K562 (cell line): ENCODE measurements around the gene XPNPEP3. TPM values are rescaled to one million over a fixed set of nuclear protein-coding genes. Genes with fewer than 3 reads are reported as not detected.
A peak's percentile ranks its signal among the peaks of the same experiment; 100 is the strongest.

ENCODE experiments used
- CBFA2T2 ChIP-seq: fragments of 450-650 bp; conservative IDR thresholded peaks from 2 replicates; pipeline ENCODE4 v1.6.1; 2017; ENCODE audit warnings: mild to moderate bottlenecking
- CBFA2T3 ChIP-seq: fragments of 450-650 bp; IDR thresholded peaks from 2 replicates; pipeline ENCODE4 v1.6.1; 2017
- ETV1 ChIP-seq: fragments of 450-650 bp; conservative IDR thresholded peaks from 2 replicates; pipeline ENCODE4 v1.6.1; 2016; ENCODE audit warnings: missing genetic modification characterization, control low read depth, low read depth, missing compliant biosample characterization
- IRF2 ChIP-seq: sonication (generic); formaldehyde crosslinking; IDR thresholded peaks from 2 replicates; pipeline ENCODE4 v1.8.1; 2022; ENCODE audit warnings: mild to moderate bottlenecking, missing genetic modification reagents
- MCM7 ChIP-seq, 2 experiments: fragments of 450-650 bp; IDR thresholded peaks; 2 replicates each; pipeline ENCODE4 v1.6.1; 2016 to 2018
- MED1 ChIP-seq: sonication (generic); formaldehyde crosslinking; IDR thresholded peaks from 2 replicates; pipeline ENCODE4 v1.8.1; 2023; ENCODE audit warnings: missing genetic modification reagents, borderline replicate concordance
- NCOR1 ChIP-seq: fragments of 450-650 bp; IDR thresholded peaks from 2 replicates; pipeline ENCODE4 v1.6.1; 2016; ENCODE audit warnings: mild to moderate bottlenecking, moderate library complexity
- PHF21A ChIP-seq: fragments of 450-650 bp; IDR thresholded peaks from 2 replicates; pipeline ENCODE4 v1.6.1; 2017; ENCODE audit warnings: low read depth, borderline replicate concordance
- TCF3 ChIP-seq: sonication (generic); formaldehyde crosslinking; IDR thresholded peaks from 2 replicates; pipeline ENCODE4 v1.4.0; 2020; ENCODE audit warnings: mild to moderate bottlenecking, missing genetic modification reagents
- polyA plus RNA-seq, 8 experiments: library from polyadenylated mRNA; depleted of rRNA in 4 of 8; stranded (reverse) in 5 of 8; unstranded in 3 of 8; fragments of >200 nt; fragmentation: Nextera tagmentation in 2 of 8; fragmentation: Illumina TruSeq in 1 of 8; extraction: Ambion mirVana in 2 of 8; extraction: Trizol in 1 of 8; gene quantifications; 2 replicates each; pipeline versions ENCODE4 v1.2.1 to v1.2.3, GENCODE V29; 2011 to 2014; ENCODE audit warnings: inconsistent platforms in 1 of 8, missing spikeins in 1 of 8
- total RNA-seq, 7 experiments: library from RNA; depleted of rRNA in 6 of 7; stranded (reverse); fragments of >200 nt in 6 of 7; fragmentation: Illumina TruSeq in 2 of 7; extraction: Trizol in 2 of 7; gene quantifications; 2 replicates each; pipeline versions ENCODE4 v1.2.1 to v1.2.3, GENCODE V29; 2011 to 2021; ENCODE audit warnings: low replicate concordance in 1 of 7
- TF ChIP-seq, protein P1 (sequence below), 2 experiments: IDR thresholded peaks in 1 of 2; conservative IDR thresholded peaks in 1 of 2; 2 replicates each; pipeline ENCODE4 v1.6.1; 2016; ENCODE audit warnings: low read depth in 2 of 2, mild to moderate bottlenecking in 1 of 2, missing compliant biosample characterization in 1 of 2, missing genetic modification characterization in 1 of 2, moderate library complexity in 1 of 2
- TF ChIP-seq, protein P2 (sequence below): fragments of 450-650 bp; IDR thresholded peaks from 2 replicates; pipeline ENCODE4 v1.6.1; 2016; ENCODE audit warnings: low read depth
- TF ChIP-seq, protein P3 (sequence below): sonication (generic); formaldehyde crosslinking; IDR thresholded peaks from 2 replicates; pipeline ENCODE4 v1.8.0; 2023; ENCODE audit warnings: mild to moderate bottlenecking, missing genetic modification reagents

The XPNPEP3 gene
- total and polyA plus RNA-seq, 9 of the 15 experiments (the other 6 are each of a cell fraction or from before 2014, with no cell fraction given), result 9.1 to 22.6 (median 15.6) TPM

DNA sequence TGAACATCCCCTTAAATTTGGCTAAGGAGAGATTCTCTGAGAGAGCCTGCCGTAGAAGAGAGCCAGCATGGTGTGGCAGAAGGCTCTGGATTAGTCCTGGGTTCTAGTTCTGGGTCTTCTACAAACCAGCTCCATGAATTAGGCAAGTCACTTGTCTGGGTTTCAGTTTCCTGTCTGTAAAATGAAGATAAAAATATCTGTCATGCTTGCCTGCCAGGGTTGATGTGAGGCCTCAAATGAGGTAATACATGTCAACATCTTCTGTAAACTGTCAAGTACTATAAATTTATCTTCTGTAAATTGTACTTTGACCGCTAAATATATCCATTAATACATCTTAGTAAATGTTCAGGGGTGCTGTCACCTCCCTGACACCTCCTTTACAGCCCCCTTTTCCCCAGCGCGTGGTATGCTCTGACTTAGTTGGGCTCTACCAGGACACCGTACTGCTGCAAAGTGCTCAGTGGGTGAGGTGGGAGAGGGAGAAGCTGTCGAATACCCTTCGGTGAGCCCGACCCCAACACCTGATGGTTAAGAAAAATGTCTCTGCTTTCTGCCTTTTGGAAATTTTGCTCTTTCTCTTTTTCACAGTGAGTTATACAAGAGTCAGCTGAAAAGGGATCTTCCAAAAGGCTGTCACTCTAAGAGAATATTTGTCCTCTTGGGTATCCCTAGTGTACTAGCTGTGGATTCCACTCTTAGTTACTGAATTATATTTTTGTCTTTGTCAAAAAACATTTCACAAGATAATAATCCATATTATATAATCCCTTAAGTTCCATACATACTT lies 109.2 kb downstream of the XPNPEP3 start (continued):
- TF ChIP-seq, protein P1, sequence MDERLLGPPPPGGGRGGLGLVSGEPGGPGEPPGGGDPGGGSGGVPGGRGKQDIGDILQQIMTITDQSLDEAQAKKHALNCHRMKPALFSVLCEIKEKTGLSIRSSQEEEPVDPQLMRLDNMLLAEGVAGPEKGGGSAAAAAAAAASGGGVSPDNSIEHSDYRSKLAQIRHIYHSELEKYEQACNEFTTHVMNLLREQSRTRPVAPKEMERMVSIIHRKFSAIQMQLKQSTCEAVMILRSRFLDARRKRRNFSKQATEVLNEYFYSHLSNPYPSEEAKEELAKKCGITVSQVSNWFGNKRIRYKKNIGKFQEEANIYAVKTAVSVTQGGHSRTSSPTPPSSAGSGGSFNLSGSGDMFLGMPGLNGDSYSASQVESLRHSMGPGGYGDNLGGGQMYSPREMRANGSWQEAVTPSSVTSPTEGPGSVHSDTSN (CRISPR knock-in tag; IDR thresholded peaks at IDR 0.05; ENCODE audit: low read depth), result no peak
- TF ChIP-seq, protein P1 (tag; conservative IDR thresholded peaks at IDR 0.05; ENCODE audit: low read depth), result peak; percentile 93
- TF ChIP-seq PHF21A, result no peak
- TF ChIP-seq, protein P2, sequence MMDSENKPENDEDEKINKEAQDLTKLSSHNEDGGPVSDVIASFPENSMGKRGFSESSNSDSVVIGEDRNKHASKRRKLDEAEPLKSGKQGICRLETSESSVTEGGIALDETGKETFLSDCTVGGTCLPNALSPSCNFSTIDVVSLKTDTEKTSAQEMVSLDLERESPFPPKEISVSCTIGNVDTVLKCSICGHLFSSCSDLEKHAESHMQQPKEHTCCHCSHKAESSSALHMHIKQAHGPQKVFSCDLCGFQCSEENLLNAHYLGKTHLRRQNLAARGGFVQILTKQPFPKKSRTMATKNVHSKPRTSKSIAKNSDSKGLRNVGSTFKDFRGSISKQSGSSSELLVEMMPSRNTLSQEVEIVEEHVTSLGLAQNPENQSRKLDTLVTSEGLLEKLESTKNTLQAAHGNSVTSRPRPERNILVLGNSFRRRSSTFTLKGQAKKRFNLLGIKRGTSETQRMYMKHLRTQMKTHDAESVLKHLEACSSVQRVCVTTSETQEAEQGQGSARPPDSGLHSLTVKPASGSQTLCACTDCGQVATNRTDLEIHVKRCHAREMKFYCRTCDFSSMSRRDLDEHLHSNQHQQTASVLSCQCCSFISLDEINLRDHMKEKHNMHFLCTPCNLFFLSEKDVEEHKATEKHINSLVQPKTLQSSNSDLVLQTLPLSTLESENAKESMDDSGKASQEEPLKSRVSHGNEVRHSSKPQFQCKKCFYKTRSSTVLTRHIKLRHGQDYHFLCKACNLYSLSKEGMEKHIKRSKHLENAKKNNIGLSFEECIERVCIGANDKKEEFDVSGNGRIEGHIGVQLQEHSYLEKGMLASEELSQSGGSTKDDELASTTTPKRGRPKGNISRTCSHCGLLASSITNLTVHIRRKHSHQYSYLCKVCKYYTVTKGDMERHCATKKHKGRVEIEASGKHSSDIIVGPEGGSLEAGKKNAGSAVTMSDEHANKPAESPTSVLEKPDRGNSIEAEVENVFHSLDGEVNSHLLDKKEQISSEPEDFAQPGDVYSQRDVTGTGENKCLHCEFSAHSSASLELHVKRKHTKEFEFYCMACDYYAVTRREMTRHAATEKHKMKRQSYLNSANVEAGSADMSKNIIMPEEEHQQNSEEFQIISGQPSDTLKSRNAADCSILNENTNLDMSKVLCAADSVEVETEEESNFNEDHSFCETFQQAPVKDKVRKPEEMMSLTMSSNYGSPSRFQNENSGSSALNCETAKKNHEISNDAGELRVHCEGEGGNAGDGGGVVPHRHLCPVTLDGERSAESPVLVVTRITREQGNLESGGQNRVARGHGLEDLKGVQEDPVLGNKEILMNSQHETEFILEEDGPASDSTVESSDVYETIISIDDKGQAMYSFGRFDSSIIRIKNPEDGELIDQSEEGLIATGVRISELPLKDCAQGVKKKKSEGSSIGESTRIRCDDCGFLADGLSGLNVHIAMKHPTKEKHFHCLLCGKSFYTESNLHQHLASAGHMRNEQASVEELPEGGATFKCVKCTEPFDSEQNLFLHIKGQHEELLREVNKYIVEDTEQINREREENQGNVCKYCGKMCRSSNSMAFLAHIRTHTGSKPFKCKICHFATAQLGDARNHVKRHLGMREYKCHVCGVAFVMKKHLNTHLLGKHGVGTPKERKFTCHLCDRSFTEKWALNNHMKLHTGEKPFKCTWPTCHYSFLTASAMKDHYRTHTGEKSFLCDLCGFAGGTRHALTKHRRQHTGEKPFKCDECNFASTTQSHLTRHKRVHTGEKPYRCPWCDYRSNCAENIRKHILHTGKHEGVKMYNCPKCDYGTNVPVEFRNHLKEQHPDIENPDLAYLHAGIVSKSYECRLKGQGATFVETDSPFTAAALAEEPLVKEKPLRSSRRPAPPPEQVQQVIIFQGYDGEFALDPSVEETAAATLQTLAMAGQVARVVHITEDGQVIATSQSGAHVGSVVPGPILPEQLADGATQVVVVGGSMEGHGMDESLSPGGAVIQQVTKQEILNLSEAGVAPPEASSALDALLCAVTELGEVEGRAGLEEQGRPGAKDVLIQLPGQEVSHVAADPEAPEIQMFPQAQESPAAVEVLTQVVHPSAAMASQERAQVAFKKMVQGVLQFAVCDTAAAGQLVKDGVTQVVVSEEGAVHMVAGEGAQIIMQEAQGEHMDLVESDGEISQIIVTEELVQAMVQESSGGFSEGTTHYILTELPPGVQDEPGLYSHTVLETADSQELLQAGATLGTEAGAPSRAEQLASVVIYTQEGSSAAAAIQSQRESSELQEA, result peak; percentile 56; the same call in 1 of the 2 replicates
- no peak for TF ChIP-seq IRF2 (CRISPR knock-in tag)
- TF ChIP-seq ETV1 (tag), result peak; percentile 40; the same call in 1 of the 2 replicates
- TF ChIP-seq, protein P3, sequence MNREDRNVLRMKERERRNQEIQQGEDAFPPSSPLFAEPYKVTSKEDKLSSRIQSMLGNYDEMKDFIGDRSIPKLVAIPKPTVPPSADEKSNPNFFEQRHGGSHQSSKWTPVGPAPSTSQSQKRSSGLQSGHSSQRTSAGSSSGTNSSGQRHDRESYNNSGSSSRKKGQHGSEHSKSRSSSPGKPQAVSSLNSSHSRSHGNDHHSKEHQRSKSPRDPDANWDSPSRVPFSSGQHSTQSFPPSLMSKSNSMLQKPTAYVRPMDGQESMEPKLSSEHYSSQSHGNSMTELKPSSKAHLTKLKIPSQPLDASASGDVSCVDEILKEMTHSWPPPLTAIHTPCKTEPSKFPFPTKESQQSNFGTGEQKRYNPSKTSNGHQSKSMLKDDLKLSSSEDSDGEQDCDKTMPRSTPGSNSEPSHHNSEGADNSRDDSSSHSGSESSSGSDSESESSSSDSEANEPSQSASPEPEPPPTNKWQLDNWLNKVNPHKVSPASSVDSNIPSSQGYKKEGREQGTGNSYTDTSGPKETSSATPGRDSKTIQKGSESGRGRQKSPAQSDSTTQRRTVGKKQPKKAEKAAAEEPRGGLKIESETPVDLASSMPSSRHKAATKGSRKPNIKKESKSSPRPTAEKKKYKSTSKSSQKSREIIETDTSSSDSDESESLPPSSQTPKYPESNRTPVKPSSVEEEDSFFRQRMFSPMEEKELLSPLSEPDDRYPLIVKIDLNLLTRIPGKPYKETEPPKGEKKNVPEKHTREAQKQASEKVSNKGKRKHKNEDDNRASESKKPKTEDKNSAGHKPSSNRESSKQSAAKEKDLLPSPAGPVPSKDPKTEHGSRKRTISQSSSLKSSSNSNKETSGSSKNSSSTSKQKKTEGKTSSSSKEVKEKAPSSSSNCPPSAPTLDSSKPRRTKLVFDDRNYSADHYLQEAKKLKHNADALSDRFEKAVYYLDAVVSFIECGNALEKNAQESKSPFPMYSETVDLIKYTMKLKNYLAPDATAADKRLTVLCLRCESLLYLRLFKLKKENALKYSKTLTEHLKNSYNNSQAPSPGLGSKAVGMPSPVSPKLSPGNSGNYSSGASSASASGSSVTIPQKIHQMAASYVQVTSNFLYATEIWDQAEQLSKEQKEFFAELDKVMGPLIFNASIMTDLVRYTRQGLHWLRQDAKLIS (CRISPR knock-in tag), result no peak
- 0 out of 2 replicates have a peak, but pooled peaks have one; percentile 15 for TF ChIP-seq CBFA2T2
- TF ChIP-seq MED1 (CRISPR knock-in tag), result no peak
- TF ChIP-seq MCM7 (IDR thresholded peaks at IDR 0.05), result no peak
- TF ChIP-seq TCF3, result peak; percentile 69
- peak; percentile 46; the same call in 1 of the 2 replicates for TF ChIP-seq NCOR1
- TF ChIP-seq CBFA2T3, result peak; percentile 75
